Kidney (tissue), 14 donors: ENCODE results near the gene SUPT4H1. TPM values are rescaled to one million over a fixed set of nuclear protein-coding genes. Genes with fewer than 3 reads are reported as not detected.
"Not testable (repeated sequence)": the region's sequence is repeated elsewhere in the genome, so short reads cannot be mapped to it uniquely, and the experiment has no call there.

Source experiments
- DNase-seq, 5 donors: peaks; one replicate each; pipeline ENCODE4 v3.0.0-alpha.2; 2013 to 2020
- FAIRE-seq: peaks from 2 replicates; lab custom pipeline; 2012; peaks lifted over from hg19 to GRCh38; lab: Jason Lieb, UNC
- H3K27ac ChIP-seq, 2 donors: one replicate each; pipeline ENCODE4 v1.7.0; 2013; ENCODE audit warnings: low read depth in 2 of 2, low read length in 2 of 2, inconsistent platforms in 1 of 2
- H3K27me3 ChIP-seq: one replicate; pipeline ENCODE4 v1.7.1; 2013; ENCODE audit warnings: low read length, inconsistent platforms; ENCODE audit not compliant: control insufficient read depth, insufficient read depth
- H3K36me3 ChIP-seq, 3 donors: one replicate each; pipeline versions ENCODE4 v1.7.0 to v1.7.1; 2013; ENCODE audit warnings: low read length in 3 of 3, control low read depth in 1 of 3, inconsistent platforms in 1 of 3; ENCODE audit not compliant: insufficient read depth in 3 of 3, control insufficient read depth in 2 of 3
- H3K4me1 ChIP-seq, 3 donors: one replicate each; pipeline versions ENCODE4 v1.7.0 to v1.7.1; 2013; ENCODE audit warnings: low read length in 3 of 3, inconsistent platforms in 1 of 3, low read depth in 1 of 3; ENCODE audit not compliant: control insufficient read depth in 2 of 3, insufficient read depth in 2 of 3
- H3K4me3 ChIP-seq, 3 donors: one replicate each; pipeline versions ENCODE4 v1.7.0 to v1.8.1; 2013; ENCODE audit warnings: low read length in 3 of 3, control low read depth in 1 of 3, inconsistent platforms in 1 of 3
- H3K9ac ChIP-seq, 3 donors: one replicate each; pipeline versions ENCODE4 v1.7.0 to v1.7.1; 2013; ENCODE audit warnings: low read length in 3 of 3, control low read depth in 1 of 3, inconsistent platforms in 1 of 3
- H3K9me3 ChIP-seq, 3 donors: one replicate each; pipeline versions ENCODE4 v1.7.0 to v1.7.1; 2013; ENCODE audit warnings: low read length in 3 of 3, control low read depth in 1 of 3, inconsistent platforms in 1 of 3; ENCODE audit not compliant: control insufficient read depth in 2 of 3, insufficient read depth in 1 of 3
- intact Hi-C: fragments of 100-400 bp; cut with DNase I; formaldehyde crosslinking; loops from one replicate; pipeline ENCODE4 v1.11.1; 2022
- polyA plus RNA-seq: library from polyadenylated mRNA; stranded (reverse); fragments of 350-450 nt; fragmentation: Illumina TruSeq; extraction: RNeasy Lipid Tissue Mini Kit (QIAGEN cat#74804); gene quantifications from one replicate; pipeline ENCODE4 v1.2.3, GENCODE V29; 2014; ENCODE audit warnings: low read depth, low replicate concordance; ENCODE audit not compliant: insufficient read depth
- total RNA-seq: library from RNA; stranded (reverse); fragmentation: NEBNext Ultra II Directional; extraction: Animal tissue kit (Norgen Biotek cat#: 25700); gene quantifications from one replicate; pipeline ENCODE4 v1.2.1, GENCODE V29; 2021
- TF ChIP-seq, protein P1 (sequence below): IDR thresholded peaks from 3 replicates; pipeline ENCODE4 v1.5.1; 2012; ENCODE audit warnings: mild to moderate bottlenecking, moderate library complexity, borderline replicate concordance; ENCODE audit not compliant: insufficient read depth; ENCODE audit errors: extremely low read depth
- donor health status: control.
- donor health status: control.
- donor health status: control.
- donor health status: control.
- donor health status: control.
- donor health status: DM: yes; HTN: yes; CAD: no.
- donor health status: Normal renal cell carcinoma (clear cell type).

The SUPT4H1 gene
- total and polyA plus RNA-seq, 2 donors from 2014 or later: 60.5 to 129 TPM

DNA sequence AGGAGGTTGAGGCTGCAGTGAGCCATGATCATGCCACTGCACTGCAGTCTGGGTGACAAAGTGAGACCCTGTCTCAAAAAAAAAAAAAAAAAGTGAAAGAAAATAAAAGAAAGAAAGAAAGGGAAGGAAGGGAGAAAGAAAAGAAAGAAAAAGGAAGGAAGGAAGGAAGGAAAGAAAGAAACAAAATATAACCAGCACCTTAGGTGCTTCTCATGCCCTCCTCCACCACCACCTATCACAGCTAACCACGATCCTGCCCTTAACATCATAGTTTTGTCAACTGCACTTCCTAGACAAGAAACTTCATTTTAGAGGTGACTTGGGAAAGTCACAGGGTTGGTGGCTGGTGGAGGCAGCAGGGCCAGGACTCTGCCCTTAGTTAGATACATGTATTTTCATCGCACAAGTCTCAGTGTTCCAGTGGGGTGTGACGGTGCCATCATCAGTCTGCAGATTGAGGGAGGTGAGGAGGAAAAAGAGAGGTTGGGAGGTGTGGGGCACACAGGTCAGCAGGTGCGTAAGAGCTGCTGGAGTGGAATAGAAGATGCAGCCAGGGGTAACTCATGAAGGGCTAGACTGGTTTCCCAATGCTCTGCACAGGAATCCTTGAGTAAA lies 10.0 kb downstream of the SUPT4H1 start:
- Histone ChIP-seq H3K27ac (no peak overlapping the region), H3K4me1 (peaks cover 0 to 2% (median 0%) of the 10 kb centered on the region in 3 donors)
- FAIRE-seq: no peak

DNA sequence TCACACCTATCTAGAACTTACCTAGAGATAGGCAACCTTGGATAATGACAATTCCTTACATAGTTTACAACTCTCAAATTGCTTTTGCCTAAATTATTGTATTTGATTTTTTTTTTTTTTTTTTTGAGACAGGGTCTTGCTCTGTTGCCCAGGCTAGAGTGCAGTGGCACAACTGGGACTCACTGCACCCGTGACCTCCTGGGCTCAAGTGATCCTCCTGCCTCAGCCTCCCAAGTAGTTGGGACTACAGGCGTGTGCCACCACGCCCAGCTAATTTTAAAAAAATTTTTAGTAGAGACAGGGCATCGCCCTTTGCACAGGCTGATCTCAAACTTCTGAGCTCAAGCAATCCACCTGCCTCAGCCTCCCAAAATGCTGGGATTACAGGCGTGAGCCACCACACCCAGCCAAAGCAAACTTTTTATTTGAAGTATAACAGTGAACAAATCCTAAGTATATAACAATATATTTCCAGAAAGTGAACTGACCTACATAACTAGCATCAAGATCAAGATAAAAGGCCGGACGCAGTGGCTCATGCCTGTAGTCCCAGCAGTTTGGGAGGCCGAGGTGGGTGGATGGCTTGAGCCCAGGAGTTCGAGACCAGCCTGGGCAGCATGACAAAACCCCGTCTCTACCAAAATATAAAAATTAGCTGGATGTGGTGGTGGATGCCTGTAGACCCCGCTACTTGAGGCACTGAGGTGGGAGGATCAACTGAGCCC lies 10.7 kb downstream of the SUPT4H1 start:
- H3K4me3 ChIP-seq, FAIRE-seq, H3K9ac ChIP-seq, intact Hi-C loops, H3K27me3 ChIP-seq, H3K27ac ChIP-seq, H3K4me1 ChIP-seq, H3K9me3 ChIP-seq, DNase-seq: not testable (repeated sequence)
- peaks cover 0 to 20% (median 18%) of the 10 kb centered on the region in 3 donors for H3K36me3 ChIP-seq

More for the DNA sequence above, 10.0 kb downstream of the SUPT4H1 start:
- TF ChIP-seq, protein P1, sequence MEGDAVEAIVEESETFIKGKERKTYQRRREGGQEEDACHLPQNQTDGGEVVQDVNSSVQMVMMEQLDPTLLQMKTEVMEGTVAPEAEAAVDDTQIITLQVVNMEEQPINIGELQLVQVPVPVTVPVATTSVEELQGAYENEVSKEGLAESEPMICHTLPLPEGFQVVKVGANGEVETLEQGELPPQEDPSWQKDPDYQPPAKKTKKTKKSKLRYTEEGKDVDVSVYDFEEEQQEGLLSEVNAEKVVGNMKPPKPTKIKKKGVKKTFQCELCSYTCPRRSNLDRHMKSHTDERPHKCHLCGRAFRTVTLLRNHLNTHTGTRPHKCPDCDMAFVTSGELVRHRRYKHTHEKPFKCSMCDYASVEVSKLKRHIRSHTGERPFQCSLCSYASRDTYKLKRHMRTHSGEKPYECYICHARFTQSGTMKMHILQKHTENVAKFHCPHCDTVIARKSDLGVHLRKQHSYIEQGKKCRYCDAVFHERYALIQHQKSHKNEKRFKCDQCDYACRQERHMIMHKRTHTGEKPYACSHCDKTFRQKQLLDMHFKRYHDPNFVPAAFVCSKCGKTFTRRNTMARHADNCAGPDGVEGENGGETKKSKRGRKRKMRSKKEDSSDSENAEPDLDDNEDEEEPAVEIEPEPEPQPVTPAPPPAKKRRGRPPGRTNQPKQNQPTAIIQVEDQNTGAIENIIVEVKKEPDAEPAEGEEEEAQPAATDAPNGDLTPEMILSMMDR: no peak
- Histone ChIP-seq H3K4me3 (no peak overlapping the region), H3K27me3 (no peaks in the 10 kb centered on the region), H3K9me3 (no peaks in the 10 kb centered on the region), H3K9ac (no peak overlapping the region), H3K36me3 (peaks cover 0 to 24% (median 24%) of the 10 kb centered on the region in 3 donors)
- DNase-seq: no peak
- intact Hi-C loops: no loop called here

DNA sequence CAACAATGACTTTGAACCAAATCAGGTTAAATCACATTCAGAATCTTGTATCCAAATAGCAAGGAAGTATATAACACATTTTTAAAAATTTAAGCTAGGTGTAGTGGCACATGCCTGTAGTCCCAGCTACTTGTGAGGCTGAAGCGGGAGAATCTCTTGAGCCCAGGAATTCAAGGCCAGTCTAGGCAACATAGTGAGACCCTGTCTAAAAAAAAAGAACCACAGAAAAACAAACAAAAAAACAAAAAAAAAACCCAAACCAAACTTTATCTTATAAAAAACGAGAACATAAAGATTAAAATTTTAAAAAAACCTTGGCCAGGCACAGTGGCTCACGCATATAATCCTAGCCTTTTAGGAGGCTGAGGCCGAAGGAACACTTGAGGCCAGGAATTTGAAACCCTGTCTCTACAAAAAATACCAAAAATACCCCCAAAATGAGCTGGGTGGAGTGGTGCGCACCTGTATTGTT lies 11.6 kb downstream of the SUPT4H1 start:
- Histone ChIP-seq H3K9me3 (no peaks in the 10 kb centered on the region), H3K4me3 (no peak overlapping the region), H3K27me3 (no peaks in the 10 kb centered on the region), H3K36me3 (peaks cover 0 to 12% (median 9%) of the 10 kb centered on the region in 3 donors), H3K9ac (no peak overlapping the region), H3K27ac (no peak overlapping the region), H3K4me1 (peaks cover 0 to 4% (median 0%) of the 10 kb centered on the region in 3 donors)
- TF ChIP-seq, protein P1: no peak
- no peak for DNase-seq
- intact Hi-C loops: no loop called here
- no peak for FAIRE-seq

DNA sequence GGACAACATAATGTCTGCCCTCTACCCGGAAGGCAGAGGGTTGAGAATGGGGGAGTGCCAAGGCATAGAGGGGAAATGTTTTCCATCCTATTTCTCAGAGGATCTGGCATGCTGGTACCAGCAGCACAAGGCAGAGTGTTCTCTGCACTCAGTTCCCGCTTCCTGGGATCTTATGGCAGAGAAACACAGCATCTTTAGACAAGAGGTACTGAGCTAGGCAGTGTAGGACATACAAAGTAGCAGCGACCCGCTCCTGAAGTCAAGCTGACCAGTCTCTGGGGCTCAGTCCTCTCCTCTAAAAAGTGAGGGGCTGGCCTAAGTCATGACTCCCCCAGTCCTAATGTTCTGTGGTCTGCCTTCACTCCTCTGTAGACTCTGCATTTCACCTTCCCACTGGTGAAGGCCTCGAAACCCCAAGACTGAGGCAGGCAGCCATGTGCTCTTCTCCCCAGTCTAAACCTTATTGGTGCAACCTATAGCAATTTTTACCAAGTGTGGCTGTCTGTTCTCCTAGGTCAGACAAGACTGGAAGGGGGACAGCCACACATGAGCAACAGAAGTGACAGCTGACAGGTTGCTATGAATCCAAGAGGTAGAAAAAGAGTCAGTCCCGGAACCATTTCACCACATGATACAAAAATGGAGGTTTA lies 12.1 kb downstream of the SUPT4H1 start:
- Histone ChIP-seq H3K4me1 (peaks cover 0 to 4% (median 0%) of the 10 kb centered on the region in 3 donors), H3K9me3 (no peaks in the 10 kb centered on the region), H3K27ac (no peak overlapping the region), H3K27me3 (no peaks in the 10 kb centered on the region), H3K36me3 (peaks cover 0 to 8% (median 6%) of the 10 kb centered on the region in 3 donors), H3K9ac (no peak overlapping the region), H3K4me3 (no peak overlapping the region)
- intact Hi-C loops: no loop called here
- FAIRE-seq (no peak), DNase-seq (no peak)
- TF ChIP-seq, protein P1: no peak
